Middle frontal gyrus (tissue), 1 donor: ENCODE data around the gene MCM9.
"Not testable (repeated sequence)": the region's sequence is repeated elsewhere in the genome, so short reads cannot be mapped to it uniquely, and the experiment has no call there.

Source experiments
- DNase-seq: peaks from one replicate; pipeline ENCODE4 v3.0.0-alpha.2; 2015; ENCODE audit warnings: low spot score; ENCODE audit errors: extremely low spot score

The MCM9 gene

DNA sequence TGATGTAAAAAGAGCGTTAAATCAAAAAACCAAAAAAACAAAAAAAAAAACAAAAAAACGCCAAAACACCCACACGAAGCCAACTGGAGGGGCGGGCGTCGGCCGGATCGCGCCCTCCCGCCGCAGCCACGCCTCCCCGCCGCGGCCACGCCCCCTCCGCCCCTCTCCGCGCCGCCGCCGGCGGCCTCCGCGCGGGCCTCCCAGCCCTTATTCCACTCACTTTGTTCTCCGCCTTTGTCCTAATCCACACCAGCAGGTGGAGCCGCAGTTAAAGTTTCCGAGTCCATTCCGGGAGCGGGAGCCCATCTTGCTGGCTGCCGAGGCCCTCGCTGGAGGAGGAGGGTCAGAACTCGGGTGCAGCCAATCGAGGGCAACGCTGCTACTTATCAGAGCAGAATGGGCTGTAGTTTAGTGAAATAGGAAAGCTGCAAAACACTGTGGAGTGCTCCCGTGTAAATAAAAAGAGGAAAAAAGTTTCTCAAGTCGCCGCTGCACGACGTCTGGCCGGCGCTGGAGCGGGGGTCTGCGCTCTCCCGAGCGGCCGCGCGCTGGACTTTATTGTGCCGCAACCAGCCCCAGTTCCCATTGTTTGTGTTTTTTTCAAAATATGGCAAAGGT is 41.0 kb downstream of the MCM9 start, which contains the start of gene ASF1A:
ASF1A (plus strand) TSS at position 346 of the 618 bp plus-strand sequence; CDS start at position 608, 262 bp downstream.
- peak; percentile 93 for DNase-seq

- no peak for DNase-seq
These were observed 41.7 kb downstream of the MCM9 start for GRCh38 chr6:118893064-118893806.

DNA sequence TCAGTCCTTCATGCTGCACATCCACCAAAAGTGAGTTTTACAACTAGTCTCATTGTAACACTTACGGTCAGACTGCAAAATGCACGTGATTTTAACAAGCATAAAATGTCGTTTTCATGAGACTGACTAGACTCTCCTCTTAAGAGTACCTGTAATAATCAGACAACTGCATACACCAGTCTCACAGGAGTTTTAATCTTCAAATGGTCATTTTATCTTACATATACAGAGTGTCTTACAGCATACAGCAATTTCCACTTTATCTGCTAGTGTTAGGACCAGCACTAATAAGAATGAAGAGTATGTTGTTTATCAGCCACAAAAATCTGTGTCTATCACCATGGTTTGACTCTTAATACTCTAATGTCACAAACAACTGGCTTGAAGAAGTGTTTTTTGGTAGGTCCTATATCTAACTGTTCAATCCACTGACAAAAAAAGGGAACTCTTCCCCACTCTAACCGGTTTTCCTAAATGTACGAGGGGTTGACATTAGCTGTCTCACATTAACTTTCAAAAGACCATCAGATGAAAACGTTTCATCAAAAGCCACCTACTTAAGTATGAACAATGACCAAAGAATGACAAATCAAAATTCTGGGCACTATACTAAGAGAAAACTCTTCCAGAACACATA is 42.5 kb downstream of the MCM9 start:
- DNase-seq = no peak

GRCh38 chr6:118890997-118891790 is 43.8 kb downstream of the MCM9 start:
- DNase-seq = no peak

- no peak for DNase-seq
These were observed 45.8 kb downstream of the MCM9 start for GRCh38 chr6:118889163-118889562.

DNA sequence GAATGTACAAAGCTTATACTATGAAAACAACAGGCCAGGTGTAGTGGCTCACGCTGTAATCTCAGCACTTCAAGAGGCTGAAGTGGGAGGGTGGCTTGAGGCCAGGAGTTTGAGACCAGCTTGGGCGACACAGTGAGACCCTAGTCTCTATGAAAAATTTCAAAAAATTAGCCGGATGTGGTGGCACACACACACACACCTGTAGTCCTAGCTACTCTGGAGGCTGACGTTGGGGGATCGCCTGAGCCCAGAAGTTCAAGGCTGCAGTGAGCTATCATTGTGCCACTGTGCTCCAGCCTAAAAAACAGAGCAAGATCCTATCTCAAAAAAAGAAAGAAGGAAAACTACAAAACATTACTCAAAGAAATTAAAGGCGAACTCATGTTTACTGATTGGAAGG is 48.3 kb downstream of the MCM9 start:
- DNase-seq = no peak

GRCh38 chr6:118882314-118882905 is 52.5 kb downstream of the MCM9 start:
- no peak for DNase-seq

- no peak for DNase-seq
These were observed 53.3 kb downstream of the MCM9 start for GRCh38 chr6:118881440-118882313.

DNA sequence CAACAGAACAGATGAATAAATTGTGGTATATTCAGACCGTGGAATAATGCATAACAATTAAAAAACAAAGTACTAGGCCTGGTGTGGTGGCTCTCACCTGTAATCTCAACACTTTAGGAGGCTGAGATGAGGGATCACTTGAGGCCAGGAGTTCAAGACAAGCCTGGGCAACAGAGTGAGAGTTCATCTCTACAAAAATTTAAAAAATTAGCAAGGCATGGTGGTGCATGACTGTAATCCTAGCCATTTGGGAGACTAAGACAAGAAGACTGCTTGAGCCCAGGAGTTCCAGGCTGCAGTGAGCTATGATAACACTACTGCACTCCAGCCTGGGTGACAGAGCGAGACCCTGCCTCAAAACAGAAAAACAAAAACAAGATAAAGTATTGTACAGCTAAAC is 57.2 kb downstream of the MCM9 start:
- no peak for DNase-seq

GRCh38 chr6:118876814-118877213 is 58.1 kb downstream of the MCM9 start:
- no peak for DNase-seq

DNA sequence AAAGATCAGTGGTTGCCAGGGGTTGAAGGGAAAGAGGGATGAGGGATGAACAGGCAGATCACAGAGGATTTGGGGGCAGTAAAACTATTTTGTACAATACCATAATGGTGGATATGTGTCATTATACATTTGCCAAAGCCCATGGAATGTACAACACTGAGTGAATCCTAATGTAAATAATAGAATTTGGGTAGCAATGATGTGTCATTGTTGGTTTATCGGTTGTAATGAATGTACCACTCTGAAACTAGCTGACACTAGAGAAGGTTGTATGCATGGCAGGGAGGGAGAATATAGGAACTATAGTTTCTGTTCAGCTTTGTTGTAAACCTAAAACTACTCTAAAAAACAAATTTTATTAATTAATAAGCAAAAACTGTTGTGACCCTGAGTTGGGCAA is 58.8 kb downstream of the MCM9 start:
- DNase-seq = no peak

GRCh38 chr6:118875672-118876071 is 59.3 kb downstream of the MCM9 start:
- no peak for DNase-seq

DNA sequence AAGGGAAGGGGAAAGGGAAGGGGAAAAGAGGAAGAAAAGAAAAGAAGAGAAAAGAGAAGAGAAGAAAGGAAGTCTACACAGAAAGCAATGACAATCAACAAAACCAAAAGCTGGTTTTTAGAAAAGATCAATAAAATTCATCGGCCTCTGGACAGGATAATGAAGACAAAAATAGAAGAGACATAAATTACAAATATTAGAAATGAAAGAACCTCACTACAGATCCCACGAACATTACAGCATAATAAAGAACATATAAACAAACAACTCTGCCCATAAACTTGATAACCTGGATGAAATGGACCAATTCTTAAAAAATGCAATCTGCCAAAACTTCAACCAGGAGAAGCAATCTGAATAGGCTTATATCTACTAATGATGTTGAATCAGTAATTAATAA is 61.7 kb downstream of the MCM9 start:
- DNase-seq = no peak

GRCh38 chr6:118872726-118873125 is 62.2 kb downstream of the MCM9 start:
- DNase-seq = no peak

GRCh38 chr6:118872318-118872717 is 62.6 kb downstream of the MCM9 start:
- DNase-seq = no peak

GRCh38 chr6:118871331-118871730 is 63.6 kb downstream of the MCM9 start:
- no peak for DNase-seq

- no peak for DNase-seq
These were observed 64.9 kb downstream of the MCM9 start for GRCh38 chr6:118869894-118870589.

GRCh38 chr6:118869350-118869749 is 65.6 kb downstream of the MCM9 start:
- DNase-seq = no peak

- DNase-seq = not testable (repeated sequence)
These were observed 66.1 kb downstream of the MCM9 start for GRCh38 chr6:118868901-118869300.

DNA sequence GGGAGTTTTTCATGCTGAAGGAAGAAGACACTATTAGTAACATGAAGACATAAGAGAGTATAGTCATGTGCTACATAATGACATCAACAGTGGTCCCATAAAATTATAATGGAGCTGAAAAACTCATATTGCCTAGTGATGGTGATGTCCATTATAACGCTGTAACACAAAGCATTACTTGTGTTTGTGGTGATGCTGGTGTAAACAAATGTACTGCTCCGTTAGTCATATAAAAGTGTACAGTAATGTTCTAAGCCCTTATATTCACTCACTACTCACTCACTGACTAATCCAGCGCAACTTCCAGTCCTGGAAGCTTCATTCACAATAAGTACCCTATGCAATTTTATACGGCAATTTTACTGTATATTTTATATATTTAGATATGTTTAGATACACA is 67.8 kb downstream of the MCM9 start:
- no peak for DNase-seq
